GM23248 (cell line): ENCODE measurements around the gene PAPPA2.

Source experiments
- EZH2 ChIP-seq: fragments of 200-600 bp; sonication (generic); IDR thresholded peaks from 2 replicates; pipeline ENCODE4 v1.6.1; 2018; ENCODE audit warnings: antibody characterized with exemption, mild to moderate bottlenecking; ENCODE audit not compliant: insufficient read depth, poor library complexity, severe bottlenecking
- EZH2phosphoT487 ChIP-seq: fragments of 200-600 bp; sonication (generic); IDR thresholded peaks from 2 replicates; pipeline ENCODE4 v1.6.1; 2018; ENCODE audit warnings: antibody characterized with exemption, moderate library complexity, mild to moderate bottlenecking, low read depth; ENCODE audit not compliant: insufficient read depth

- TF ChIP-seq EZH2 (no peak), EZH2phosphoT487 (no peak)
Observed at GRCh38 chr1:176559878-176560277, 96.9 kb downstream of the PAPPA2 start.
